GM04504 (cell line): Measurements from ENCODE around the gene CAMK1.

Source experiments
- DNase-seq: peaks from one replicate; pipeline ENCODE4 v3.0.0-alpha.2; 2012; ENCODE audit warnings: low read depth

CAMK1 gene

DNA sequence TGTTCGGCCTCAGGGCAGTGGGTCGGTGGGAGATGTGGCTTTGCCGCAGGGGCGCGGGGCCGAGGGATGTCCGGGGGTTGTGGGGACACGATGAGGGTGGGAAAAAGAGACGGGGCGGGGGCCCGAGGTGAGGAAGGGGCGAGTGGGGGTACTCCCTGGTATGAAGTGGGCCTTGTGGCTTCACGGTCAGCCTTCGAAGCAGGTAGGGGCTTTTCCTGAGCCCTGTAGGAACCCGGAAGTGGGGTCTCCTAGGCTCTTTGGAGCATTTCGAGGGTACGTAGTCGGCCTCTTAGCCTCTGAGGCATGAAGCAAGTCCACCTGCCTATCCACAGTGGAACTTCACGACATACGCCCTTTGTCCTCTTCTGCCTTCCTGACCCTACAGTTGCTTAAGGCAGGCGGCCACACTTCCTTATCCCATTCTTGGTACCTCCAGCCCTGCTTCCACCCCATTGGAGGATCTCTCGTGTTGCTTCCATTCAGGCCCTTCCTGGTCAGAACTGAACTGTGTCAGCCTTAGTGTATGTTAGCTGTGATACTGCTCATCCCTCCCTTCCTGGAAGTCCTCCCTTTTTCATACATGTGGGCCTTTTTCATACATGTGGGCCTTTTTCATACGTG, 23.5 kb upstream of the CAMK1 start:
- no peak for DNase-seq

- DNase-seq, result peak; percentile 94
These were observed 22.8 kb upstream of the CAMK1 start, which contains the start of the genes ARPC4 and TADA3 for GRCh38 chr3:9792405-9793160. ARPC4 (plus strand) TSS chr3:9793082; CDS start chr3:9793122, 40 bp downstream. TADA3 (minus strand) TSS chr3:9792473; CDS start chr3:9791466, 1,007 bp downstream.

DNA sequence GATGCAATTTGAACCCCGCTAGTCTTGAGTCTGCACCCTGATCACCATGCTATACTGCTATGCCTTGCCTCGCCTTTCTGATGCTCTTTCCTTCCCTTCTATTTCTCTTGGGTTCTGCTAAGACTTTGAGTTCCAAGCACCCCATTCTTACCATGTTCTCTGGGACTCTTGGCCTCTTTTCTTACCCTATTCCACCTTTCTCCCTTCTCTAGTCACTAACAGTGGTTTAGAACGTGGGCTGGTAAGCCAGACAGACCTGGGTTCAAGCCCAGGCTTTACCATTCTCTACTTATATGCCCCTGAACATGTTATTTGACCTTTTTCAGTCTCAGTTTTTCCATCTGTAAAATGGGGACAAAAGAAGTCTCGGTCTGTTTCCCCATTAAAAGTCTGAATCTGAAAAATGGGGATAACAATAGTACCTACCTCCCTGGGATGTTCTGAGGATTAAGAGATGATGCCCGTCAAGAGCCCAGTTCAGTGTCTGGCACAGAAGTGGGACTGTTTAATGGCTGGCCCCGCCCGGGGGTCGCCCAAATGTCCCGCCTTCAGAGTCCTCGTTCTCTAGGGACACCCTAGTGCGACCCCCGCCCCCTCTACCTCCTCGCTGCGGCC, 22.1 kb upstream of the CAMK1 start:
- DNase-seq, result no peak

- DNase-seq, result no peak
These were observed 21.4 kb upstream of the CAMK1 start for GRCh38 chr3:9791127-9791526.

- no peak for DNase-seq
These were observed 18.0 kb upstream of the CAMK1 start for GRCh38 chr3:9787714-9788113.

DNA sequence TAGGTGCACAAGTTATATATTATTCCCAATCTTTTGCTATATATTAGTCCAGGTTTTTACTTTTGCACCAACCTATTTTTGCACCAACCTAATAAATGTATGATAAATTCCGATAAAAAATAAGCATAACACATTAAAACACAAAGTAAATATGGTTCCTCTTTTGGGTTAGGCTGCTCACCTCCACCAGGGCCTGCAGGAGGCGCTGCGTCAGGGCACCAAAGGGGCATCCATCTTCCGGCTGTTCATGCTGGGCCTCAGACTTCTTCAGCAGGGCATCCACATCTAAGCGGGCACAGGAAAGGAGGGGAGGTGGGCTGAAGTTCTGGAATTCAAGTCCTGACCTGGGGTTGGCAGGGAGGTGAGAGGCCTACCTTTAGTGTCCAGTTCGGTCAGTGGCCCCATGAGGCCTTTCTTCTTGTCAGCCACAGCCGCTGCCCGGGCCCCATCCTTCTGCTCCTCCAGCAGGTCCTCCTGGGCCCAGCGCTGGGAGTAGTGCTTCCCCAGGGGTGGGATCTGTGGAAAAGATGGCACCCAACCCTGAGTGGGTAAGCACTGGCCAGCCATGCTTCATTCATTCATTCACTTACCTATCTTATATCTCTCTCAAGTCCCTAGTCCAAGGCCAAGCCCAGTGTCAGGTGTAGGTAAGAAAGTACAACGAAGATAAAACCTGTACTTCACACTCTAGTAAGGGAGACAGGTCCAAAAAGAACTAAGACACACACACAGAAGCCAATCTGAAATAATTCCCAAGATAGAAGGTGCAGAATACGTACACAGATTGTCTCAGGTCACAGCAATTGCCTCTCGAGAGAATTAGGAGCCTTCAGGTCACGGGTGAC, 17.3 kb upstream of the CAMK1 start:
- no peak for DNase-seq

- no peak for DNase-seq
These were observed 16.5 kb upstream of the CAMK1 start for GRCh38 chr3:9786209-9786739.

DNA sequence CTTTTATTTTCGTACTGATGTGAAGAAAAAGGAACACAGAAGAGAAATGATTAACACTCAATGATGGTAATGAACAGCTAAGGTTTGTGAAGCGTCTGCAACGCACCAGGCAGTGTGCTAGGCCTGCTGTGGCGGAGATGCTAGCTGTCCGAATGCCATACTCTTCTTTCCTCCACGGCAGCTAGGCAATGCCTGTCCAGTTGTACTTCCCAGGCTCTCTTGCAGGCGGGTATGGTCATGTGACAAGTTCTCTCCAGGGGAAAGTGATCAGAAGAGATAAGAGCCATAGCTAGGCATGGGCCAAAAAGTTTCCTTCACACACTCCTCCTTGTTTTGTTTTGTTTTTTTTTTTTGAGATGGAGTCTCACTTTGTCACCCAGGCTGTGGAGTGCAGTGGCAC, 15.9 kb upstream of the CAMK1 start:
- DNase-seq, result no peak

DNA sequence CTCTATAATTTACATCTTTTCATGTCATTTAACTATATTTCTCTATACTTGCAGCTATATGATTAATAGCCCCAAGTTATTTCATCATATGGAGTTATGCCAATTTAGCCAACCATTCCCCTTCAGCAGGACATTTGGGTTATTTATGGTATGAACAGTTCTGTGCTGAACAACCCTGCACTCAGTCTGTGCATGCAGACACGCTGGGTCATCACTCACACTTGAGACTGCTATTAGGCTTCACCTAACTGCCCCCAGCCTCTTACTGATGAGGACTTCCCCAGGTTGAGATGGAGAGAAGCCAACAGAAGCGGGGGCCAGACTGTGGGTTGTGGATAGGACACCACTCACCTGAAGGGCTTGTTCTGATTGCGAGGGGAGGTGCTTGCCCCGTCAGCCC, 15.2 kb upstream of the CAMK1 start:
- no peak for DNase-seq

- DNase-seq, result no peak
These were observed 14.2 kb upstream of the CAMK1 start for GRCh38 chr3:9783954-9784353.

DNA sequence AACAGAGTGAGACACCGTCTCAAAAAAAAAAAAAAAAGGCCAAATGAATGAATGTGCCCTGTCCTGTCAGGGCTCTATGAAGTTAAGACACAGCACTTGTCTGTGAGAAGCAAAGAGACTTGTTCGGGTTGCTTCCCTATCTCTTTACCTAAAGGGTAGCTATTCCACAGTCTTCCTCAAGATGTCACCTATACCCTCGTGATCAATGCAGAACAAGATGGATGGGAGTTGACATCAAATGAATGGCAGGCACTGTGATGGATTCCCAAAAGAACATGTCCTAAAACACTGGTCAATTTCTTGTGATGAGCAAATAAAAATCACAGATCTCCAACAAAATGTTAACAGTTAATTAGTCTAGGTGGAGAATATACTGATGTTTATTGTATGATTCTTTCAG, 13.0 kb upstream of the CAMK1 start:
- DNase-seq, result no peak

GRCh38 chr3:9781978-9782603, 12.3 kb upstream of the CAMK1 start:
- no peak for DNase-seq

DNA sequence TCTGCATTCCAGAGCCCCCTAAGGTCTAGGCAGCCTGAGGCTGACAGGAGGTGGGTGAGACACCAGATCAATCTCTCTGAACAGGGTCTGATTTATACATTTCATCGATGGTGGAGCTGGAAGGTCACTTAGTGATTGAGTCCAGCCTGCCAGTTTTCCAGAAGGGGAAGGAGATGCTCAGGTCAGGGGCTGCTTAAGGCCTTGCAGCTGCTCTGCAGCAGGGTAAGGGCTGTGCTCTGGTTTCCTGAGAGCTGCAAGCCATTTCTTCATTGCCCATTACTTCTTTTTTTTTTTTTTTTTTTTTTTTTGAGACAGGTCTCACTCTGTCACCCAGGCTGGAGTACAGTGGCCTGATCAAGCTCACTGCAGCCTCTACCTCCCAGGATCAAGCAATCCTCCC, 11.8 kb upstream of the CAMK1 start:
- no peak for DNase-seq

DNA sequence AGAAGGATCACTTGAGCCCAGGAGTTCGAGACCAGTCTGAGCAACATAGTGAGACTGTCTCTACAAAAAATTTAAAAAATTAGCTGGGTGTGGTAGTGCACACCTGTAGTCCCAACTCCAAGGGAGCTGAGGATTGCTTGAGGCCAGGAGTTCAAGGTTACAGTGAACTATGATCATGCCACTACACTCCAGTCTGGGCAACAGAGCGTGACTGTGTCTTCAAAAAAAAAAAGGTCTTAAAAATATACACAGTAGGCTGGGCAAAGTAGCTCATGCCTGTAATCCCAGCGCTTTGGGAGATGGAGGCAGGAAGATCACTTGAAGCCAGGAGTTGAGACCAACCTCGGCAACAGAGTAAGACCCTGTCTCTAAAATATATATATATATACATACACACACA, 11.2 kb upstream of the CAMK1 start:
- no peak for DNase-seq

- no peak for DNase-seq
These were observed 10.7 kb upstream of the CAMK1 start for GRCh38 chr3:9780458-9780812.

GRCh38 chr3:9779721-9780457, 10.1 kb upstream of the CAMK1 start:
- DNase-seq, result no peak

DNA sequence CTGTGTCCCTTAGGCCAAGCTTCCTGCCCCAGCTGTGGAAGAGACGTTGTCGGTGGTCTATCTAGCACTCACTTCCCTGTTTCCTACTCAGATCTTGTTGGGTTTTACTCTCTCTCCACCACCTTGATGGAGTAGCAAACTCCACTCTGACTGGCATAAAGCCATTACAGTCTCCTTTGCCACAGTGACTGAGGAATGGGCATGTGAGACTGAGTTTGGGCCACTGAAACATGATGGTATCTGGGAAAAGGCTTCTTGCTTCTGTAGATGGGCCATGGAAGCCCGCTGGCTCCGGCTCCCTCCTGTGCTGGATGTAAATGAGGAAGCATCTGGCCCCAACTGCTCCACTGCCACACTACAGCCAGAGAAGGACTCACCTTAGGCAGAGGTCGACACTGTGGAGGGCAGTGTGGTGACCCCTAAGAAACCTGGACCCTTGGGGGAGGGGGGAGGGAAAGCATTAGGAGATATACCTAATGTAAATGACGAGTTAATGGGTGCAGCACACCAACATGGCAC, 9.4 kb upstream of the CAMK1 start:
- DNase-seq, result no peak

- peak; percentile 51 for DNase-seq
These were observed 8.7 kb upstream of the CAMK1 start for GRCh38 chr3:9778143-9779074.

DNA sequence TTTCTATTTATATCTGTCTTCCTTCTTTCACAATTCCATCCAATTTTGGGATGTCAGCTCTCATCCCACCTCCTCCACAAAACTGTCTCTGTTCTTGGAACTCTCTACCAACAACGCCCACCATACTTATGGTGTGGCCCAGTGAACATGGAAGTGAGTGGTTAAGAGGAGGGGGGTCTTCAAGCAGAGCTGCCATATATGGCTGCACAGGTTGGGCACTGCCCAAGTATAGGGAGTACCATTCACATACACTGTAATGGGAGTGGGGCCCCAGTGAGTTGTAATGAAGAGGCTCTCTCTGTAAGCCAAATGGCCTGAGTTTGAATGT, 7.9 kb upstream of the CAMK1 start:
- DNase-seq, result no peak
